ENCODE results near the gene SESN2.
A peak's percentile ranks its signal among the peaks of the same experiment; 100 is the strongest.

SESN2 gene

GRCh38 chr1:28240024-28240423, 19.3 kb upstream of the SESN2 start:
- TF ChIP-seq, protein P1, sequence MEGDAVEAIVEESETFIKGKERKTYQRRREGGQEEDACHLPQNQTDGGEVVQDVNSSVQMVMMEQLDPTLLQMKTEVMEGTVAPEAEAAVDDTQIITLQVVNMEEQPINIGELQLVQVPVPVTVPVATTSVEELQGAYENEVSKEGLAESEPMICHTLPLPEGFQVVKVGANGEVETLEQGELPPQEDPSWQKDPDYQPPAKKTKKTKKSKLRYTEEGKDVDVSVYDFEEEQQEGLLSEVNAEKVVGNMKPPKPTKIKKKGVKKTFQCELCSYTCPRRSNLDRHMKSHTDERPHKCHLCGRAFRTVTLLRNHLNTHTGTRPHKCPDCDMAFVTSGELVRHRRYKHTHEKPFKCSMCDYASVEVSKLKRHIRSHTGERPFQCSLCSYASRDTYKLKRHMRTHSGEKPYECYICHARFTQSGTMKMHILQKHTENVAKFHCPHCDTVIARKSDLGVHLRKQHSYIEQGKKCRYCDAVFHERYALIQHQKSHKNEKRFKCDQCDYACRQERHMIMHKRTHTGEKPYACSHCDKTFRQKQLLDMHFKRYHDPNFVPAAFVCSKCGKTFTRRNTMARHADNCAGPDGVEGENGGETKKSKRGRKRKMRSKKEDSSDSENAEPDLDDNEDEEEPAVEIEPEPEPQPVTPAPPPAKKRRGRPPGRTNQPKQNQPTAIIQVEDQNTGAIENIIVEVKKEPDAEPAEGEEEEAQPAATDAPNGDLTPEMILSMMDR (IDR thresholded peaks at IDR 0.05) = no peak
- H3K36me3 Mint-ChIP-seq (ENCODE audit: low read depth) = no peaks in the 10 kb centered on the region
- H3K9me3 Mint-ChIP-seq = no peaks in the 10 kb centered on the region
- DNase-seq = no peak
- H3K4me3 Mint-ChIP-seq = no peak overlapping the region
- peaks cover 26% of the 10 kb centered on the region for H3K4me1 Mint-ChIP-seq
- peaks cover 3% of the 10 kb centered on the region for H3K27me3 Mint-ChIP-seq (ENCODE audit: low read depth, poor library complexity)
- H3K27ac Mint-ChIP-seq = no peak overlapping the region

- Mint-ChIP-seq H3K36me3 (ENCODE audit: low read depth) (no peaks in the 10 kb centered on the region), H3K4me1 (peaks cover 34% of the 10 kb centered on the region), H3K9me3 (no peaks in the 10 kb centered on the region), H3K27ac (no peak overlapping the region), H3K4me3 (no peak overlapping the region), H3K27me3 (ENCODE audit: low read depth, poor library complexity) (peaks cover 3% of the 10 kb centered on the region)
- no peak for DNase-seq
- TF ChIP-seq, protein P1 (IDR thresholded peaks at IDR 0.05) = no peak
Measured at GRCh38 chr1:28241638-28242241, 17.6 kb upstream of the SESN2 start.

- peak overlapping the region; percentile 21 for H3K27ac Mint-ChIP-seq
Measured at GRCh38 chr1:28243685-28244311, 15.5 kb upstream of the SESN2 start.

DNA sequence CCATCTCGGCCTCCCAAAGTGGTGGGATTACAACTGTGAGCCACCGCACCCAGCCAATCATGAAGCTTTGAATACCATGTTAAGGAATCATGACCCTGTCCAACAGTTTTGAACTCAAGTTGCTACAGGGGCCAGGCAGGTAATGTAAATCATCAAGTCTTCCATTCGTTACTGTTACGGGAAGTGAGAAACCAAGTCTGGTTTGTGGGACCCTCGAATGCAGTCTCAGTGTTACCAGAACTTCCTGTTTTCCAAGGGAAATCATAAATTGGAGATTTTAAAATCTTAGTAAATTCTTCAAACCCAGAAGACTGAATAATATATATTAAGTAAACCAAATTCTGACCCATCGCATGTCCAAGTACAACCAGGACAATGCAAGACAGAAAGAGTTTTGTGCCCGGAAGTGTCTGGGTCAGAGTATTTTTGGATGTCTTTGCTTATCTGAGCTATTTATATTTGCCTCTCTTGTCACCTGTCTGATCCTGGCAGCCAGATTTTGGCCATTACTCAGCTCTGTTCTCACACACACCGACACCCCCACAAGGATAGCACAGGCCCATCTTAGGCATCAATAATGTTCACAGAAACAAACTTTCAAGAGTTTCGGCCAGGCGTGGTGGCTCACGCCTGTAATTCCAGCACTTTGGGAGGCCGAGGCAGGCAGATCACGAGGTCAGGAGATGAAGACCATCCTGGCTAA, 14.6 kb upstream of the SESN2 start:
- Mint-ChIP-seq H3K27me3 (ENCODE audit: low read depth, poor library complexity) (peaks cover 3% of the 10 kb centered on the region), H3K4me3 (peak overlapping the region; percentile 34), H3K27ac (no peak overlapping the region), H3K36me3 (ENCODE audit: low read depth) (no peaks in the 10 kb centered on the region), H3K9me3 (no peaks in the 10 kb centered on the region), H3K4me1 (peaks cover 58% of the 10 kb centered on the region)
- TF ChIP-seq, protein P1 (IDR thresholded peaks at IDR 0.05) = no peak
- no peak for DNase-seq

More at GRCh38 chr1:28243685-28244311, 15.5 kb upstream of the SESN2 start:
- TF ChIP-seq, protein P1 (IDR thresholded peaks at IDR 0.05) = no peak
- H3K4me3 Mint-ChIP-seq = no peak overlapping the region
- no peak for DNase-seq
- H3K4me1 Mint-ChIP-seq = peaks cover 50% of the 10 kb centered on the region
- H3K36me3 Mint-ChIP-seq (ENCODE audit: low read depth) = no peaks in the 10 kb centered on the region
- no peaks in the 10 kb centered on the region for H3K9me3 Mint-ChIP-seq
- peaks cover 3% of the 10 kb centered on the region for H3K27me3 Mint-ChIP-seq (ENCODE audit: low read depth, poor library complexity)

GRCh38 chr1:28246427-28246832, 12.9 kb upstream of the SESN2 start:
- no peaks in the 10 kb centered on the region for H3K36me3 Mint-ChIP-seq (ENCODE audit: low read depth)
- peaks cover 3% of the 10 kb centered on the region for H3K27me3 Mint-ChIP-seq (ENCODE audit: low read depth, poor library complexity)
- no peaks in the 10 kb centered on the region for H3K9me3 Mint-ChIP-seq
- peaks cover 50% of the 10 kb centered on the region for H3K4me1 Mint-ChIP-seq
- TF ChIP-seq, protein P1 (IDR thresholded peaks at IDR 0.05) = no peak
- peak overlapping the region; percentile 85 for H3K4me3 Mint-ChIP-seq
- no peak for DNase-seq
- no peak overlapping the region for H3K27ac Mint-ChIP-seq

Measured in nephron progenitor cell (in vitro differentiated cells).